HCT116 (cell line): ENCODE measurements around the gene PLPPR3. TPM values are rescaled to one million over a fixed set of nuclear protein-coding genes. Genes with fewer than 3 reads are reported as not detected.

ENCODE experiments used
- ATAC-seq: fragments of 200-7000 bp; cut with Tn5 transposase; 2 replicates; pipeline ENCODE4 v1.9.1; 2020; ENCODE audit warnings: mild to moderate bottlenecking, moderate library complexity
- BruUV-seq: library from RNA; stranded (reverse); fragments of 400-500 nt; replicated peaks from 2 replicates; lab custom pipeline; 2021; lab: Mats Ljungman, UMichigan
- CTCF ChIA-PET: fragments of 300-600 bp; sonication (Branson Sonifier 250); formaldehyde crosslinking; loops from one replicate; lab custom pipeline; 2021; ENCODE audit warnings: antibody characterized with exemption; lab: Charles Lee
- POLR2A ChIA-PET: fragments of 300-600, 350-600 bp; sonication (Branson Sonifier 250); formaldehyde crosslinking; loops from one replicate; lab custom pipeline; 2021; ENCODE audit warnings: antibody characterized with exemption; lab: Charles Lee
- RAD21 ChIA-PET, 2 experiments: fragments of 300-600 bp; sonication (Branson Sonifier 250); formaldehyde crosslinking; loops; one replicate each; lab custom pipeline; 2023; ENCODE audit warnings: low total read pairs in 2 of 2; ENCODE audit not compliant: uncharacterized antibody in 2 of 2, unreplicated experiment in 2 of 2, low non-redundant PET in 1 of 2; lab: Charles Lee
- DNase-seq: peaks from one replicate; pipeline ENCODE4 v3.0.0-alpha.2; 2010; ENCODE audit warnings: low read depth, low spot score
- H2AFZ ChIP-seq: fragments of 200-600 bp; shearing (Covaris generic), sonication (generic); 2 replicates; pipeline ENCODE4 v1.6.1; 2017; ENCODE audit warnings: low read depth, mixed run types, mixed read lengths, antibody characterized with exemption, low read length; ENCODE audit not compliant: poor library complexity, severe bottlenecking
- H3K27ac ChIP-seq: 2 replicates; pipeline ENCODE4 v1.5.1; 2012; ENCODE audit warnings: low read depth, low read length
- H3K27me3 ChIP-seq: fragments of 200-600 bp; sonication (generic); 2 replicates; pipeline ENCODE4 v1.6.1; 2016; ENCODE audit warnings: mixed run types, low read length, mixed read lengths; ENCODE audit not compliant: insufficient read depth
- H3K36me3 ChIP-seq, 2 experiments: fragments of 200-500 bp in 1 of 2; fragments of 200-600 bp in 1 of 2; sonication (Bioruptor generic) in 1 of 2; sonication (generic) in 1 of 2; 2 replicates each; pipeline versions ENCODE4 v1.5.1 to v1.6.1; 2014 to 2016; ENCODE audit warnings: low read length in 2 of 2, inconsistent platforms in 1 of 2, mixed read lengths in 1 of 2, mixed run types in 1 of 2; ENCODE audit not compliant: insufficient read depth in 2 of 2, control insufficient read depth in 1 of 2
- H3K4me1 ChIP-seq, 2 experiments: fragments of 200-600 bp in 1 of 2; sonication (generic) in 1 of 2; 2 replicates each; pipeline versions ENCODE4 v1.5.1 to v1.6.1; 2012 to 2017; ENCODE audit warnings: low read length in 2 of 2, inconsistent platforms in 1 of 2, mild to moderate bottlenecking in 1 of 2, mixed read lengths in 1 of 2, mixed run types in 1 of 2, moderate library complexity in 1 of 2; ENCODE audit not compliant: insufficient read depth in 2 of 2, control insufficient read depth in 1 of 2
- H3K4me2 ChIP-seq: fragments of 200-600 bp; sonication (generic); 2 replicates; pipeline ENCODE4 v1.6.1; 2017; ENCODE audit warnings: mixed run types, low read length, mixed read lengths
- H3K4me3 ChIP-seq, 2 experiments: fragments of 200-600 bp in 1 of 2; sonication (generic) in 1 of 2; replicated peaks in 1 of 2; 2 replicates each; pipeline ENCODE4 v1.5.1; 2011 to 2016; ENCODE audit warnings: low read length in 2 of 2, control low read depth in 1 of 2, low read depth in 1 of 2, mild to moderate bottlenecking in 1 of 2, mixed read lengths in 1 of 2, mixed run types in 1 of 2
- H3K79me2 ChIP-seq: fragments of 200-600 bp; sonication (generic); 2 replicates; pipeline ENCODE4 v1.6.1; 2017; ENCODE audit warnings: mild to moderate bottlenecking, mixed run types, low read length, moderate library complexity, mixed read lengths; ENCODE audit not compliant: insufficient read depth
- H3K9ac ChIP-seq: fragments of 200-600 bp; sonication (generic); 2 replicates; pipeline ENCODE4 v1.6.1; 2016; ENCODE audit warnings: low read length, mixed read lengths
- H3K9me2 ChIP-seq: fragments of 200-600 bp; sonication (generic), shearing (Covaris generic); 2 replicates; pipeline ENCODE4 v1.6.1; 2017; ENCODE audit warnings: mixed run types, mild to moderate bottlenecking, moderate library complexity; ENCODE audit not compliant: insufficient read depth
- H3K9me3 ChIP-seq, 2 experiments: fragments of 200-500 bp in 1 of 2; fragments of 200-600 bp in 1 of 2; sonication (Bioruptor generic) in 1 of 2; sonication (generic) in 1 of 2; 2 replicates each; pipeline ENCODE4 v1.6.1; 2014 to 2017; ENCODE audit warnings: low read length in 2 of 2, mixed read lengths in 2 of 2, inconsistent platforms in 1 of 2, low read depth in 1 of 2, mild to moderate bottlenecking in 1 of 2, mixed run types in 1 of 2, moderate library complexity in 1 of 2; ENCODE audit not compliant: control insufficient read depth in 1 of 2, insufficient read depth in 1 of 2
- H4K20me1 ChIP-seq: fragments of 200-600 bp; sonication (generic), shearing (Covaris generic); 2 replicates; pipeline ENCODE4 v1.6.1; 2017; ENCODE audit warnings: mixed run types, mild to moderate bottlenecking, moderate library complexity; ENCODE audit not compliant: insufficient read depth
- CBX3 ChIP-seq: IDR thresholded peaks from 2 replicates; pipeline ENCODE4 v1.6.1; 2012; ENCODE audit warnings: low read depth
- CEBPB ChIP-seq: IDR thresholded peaks from 2 replicates; pipeline ENCODE4 v1.6.1; 2012; ENCODE audit warnings: low read depth
- CTCF ChIP-seq, 3 experiments: fragments of 200-600 bp in 1 of 3; sonication (generic) in 1 of 3; IDR thresholded peaks in 2 of 3; conservative IDR thresholded peaks in 1 of 3; 2 replicates each; pipeline ENCODE4 v1.5.1; 2012 to 2017; ENCODE audit warnings: low read depth in 2 of 3, low read length in 2 of 3, antibody characterized with exemption in 1 of 3, borderline replicate concordance in 1 of 3, control low read depth in 1 of 3, mild to moderate bottlenecking in 1 of 3, mixed read lengths in 1 of 3, mixed run types in 1 of 3, moderate library complexity in 1 of 3; ENCODE audit not compliant: insufficient read depth in 1 of 3
- EGR1 ChIP-seq: IDR thresholded peaks from 2 replicates; pipeline ENCODE4 v1.6.1; 2012; ENCODE audit warnings: low read depth
- ELF1 ChIP-seq: IDR thresholded peaks from 2 replicates; pipeline ENCODE4 v1.6.1; 2012; ENCODE audit warnings: low read depth, borderline replicate concordance
- EZH2 ChIP-seq: fragments of 200-600 bp; sonication (generic); IDR thresholded peaks from 2 replicates; pipeline ENCODE4 v1.6.1; 2017; ENCODE audit warnings: antibody characterized with exemption, mixed run types
- EZH2phosphoT487 ChIP-seq: fragments of 200-600 bp; IDR thresholded peaks from 2 replicates; pipeline ENCODE4 v1.6.1; 2018; ENCODE audit warnings: antibody characterized with exemption, borderline replicate concordance
- POLR2A ChIP-seq: IDR thresholded peaks from 2 replicates; pipeline ENCODE4 v1.7.0; 2011; ENCODE audit warnings: borderline replicate concordance; ENCODE audit not compliant: insufficient read depth, insufficient read length; ENCODE audit errors: extremely low read depth
- POLR2AphosphoS5 ChIP-seq: IDR thresholded peaks from 2 replicates; pipeline ENCODE4 v1.6.1; 2011; ENCODE audit warnings: mild to moderate bottlenecking, low read depth, low read length, moderate library complexity
- SIN3A ChIP-seq: IDR thresholded peaks from 2 replicates; pipeline ENCODE4 v1.6.1; 2012; ENCODE audit warnings: low read depth
- SRF ChIP-seq: IDR thresholded peaks from 2 replicates; pipeline ENCODE4 v1.6.1; 2012; ENCODE audit warnings: low read depth
- YY1 ChIP-seq: IDR thresholded peaks from 2 replicates; pipeline ENCODE4 v1.6.1; 2011; ENCODE audit warnings: low read length, low read depth, moderate library complexity, mild to moderate bottlenecking; ENCODE audit not compliant: insufficient replicate concordance; ENCODE audit errors: extremely low read depth
- ZBTB33 ChIP-seq: IDR thresholded peaks from 2 replicates; pipeline ENCODE4 v1.6.1; 2011; ENCODE audit warnings: mild to moderate bottlenecking, low read length, moderate library complexity; ENCODE audit not compliant: insufficient replicate concordance; ENCODE audit errors: extremely low read depth
- ZFX ChIP-seq: fragments of 450-650 bp; IDR thresholded peaks from 2 replicates; pipeline ENCODE4 v1.6.1; 2017
- ZNF274 ChIP-seq: fragments of 200-500 bp; sonication (Bioruptor generic); IDR thresholded peaks from 2 replicates; pipeline ENCODE4 v1.6.1; 2014; ENCODE audit warnings: mild to moderate bottlenecking, low read depth, low read length, inconsistent platforms
- intact Hi-C: fragments of 100-400 bp; cut with micrococcal nuclease; formaldehyde crosslinking; loops from 2 replicates; pipeline ENCODE4 v1.10.0; 2022
- total RNA-seq: library from RNA; stranded (reverse); gene quantifications from one replicate; pipeline ENCODE4 v1.2.1, GENCODE V29; 2021; ENCODE audit not compliant: unreplicated experiment
- TF ChIP-seq, protein P1 (sequence below): IDR thresholded peaks from 2 replicates; pipeline ENCODE4 v1.6.1; 2012
- TF ChIP-seq, protein P2 (sequence below): IDR thresholded peaks from 2 replicates; pipeline ENCODE4 v1.6.1; 2012

Gene PLPPR3
- total RNA-seq, 1 experiment from 2014 or later: 0.27 TPM

DNA sequence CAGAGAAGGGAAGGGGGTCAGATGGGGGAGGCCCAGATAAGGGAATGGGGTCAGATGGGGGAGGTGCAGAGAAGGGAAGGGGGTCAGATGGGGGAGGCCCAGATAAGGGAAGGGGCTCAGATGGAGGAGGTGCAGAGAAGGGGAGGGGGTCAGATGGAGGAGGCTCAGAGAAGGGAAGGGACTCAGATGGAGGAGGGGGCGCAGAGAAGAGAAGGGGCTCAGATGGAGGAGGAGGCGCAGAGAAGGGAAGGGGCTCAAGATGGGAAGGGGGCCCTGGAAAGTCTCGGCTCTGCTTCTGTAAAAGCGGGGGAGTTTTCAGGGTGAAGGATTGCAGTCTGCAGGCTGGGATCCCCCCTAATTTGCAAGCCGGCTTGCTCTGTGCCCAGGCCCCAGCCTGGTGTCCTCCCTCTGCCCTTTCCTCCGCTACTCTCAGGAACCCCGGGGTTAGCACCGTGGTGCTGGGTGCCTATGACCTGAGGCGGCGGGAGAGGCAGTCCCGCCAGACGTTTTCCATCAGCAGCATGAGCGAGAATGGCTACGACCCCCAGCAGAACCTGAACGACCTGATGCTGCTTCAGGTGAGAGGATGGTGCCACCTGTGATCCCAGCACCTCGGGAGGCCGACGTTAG, 7.5 kb upstream of the PLPPR3 start:
- H3K36me3 ChIP-seq: no peaks in the 10 kb centered on the region
- RAD21 ChIA-PET: no interaction called here
- no peak overlapping the region for H3K27ac ChIP-seq
- no TSS peak for BruUV-seq
- intact Hi-C loops: no loop called here
- H3K9me3 ChIP-seq: no peaks in the 10 kb centered on the region
- DNase-seq: no peak
- ATAC-seq: no peak
- no peaks in the 10 kb centered on the region for H3K79me2 ChIP-seq
- H3K4me1 ChIP-seq: peaks cover 0 to 4% of the 10 kb centered on the region in 2 experiments; a peak in 3 of 4 replicates
- TF ChIP-seq CBX3 (no peak), ELF1 (no peak), ZFX (no peak), SRF (no peak), YY1 (no peak), POLR2AphosphoS5 (no peak), EZH2 (no peak), ZBTB33 (no peak), ZNF274 (no peak), EZH2phosphoT487 (no peak), CEBPB (no peak), CTCF (IDR thresholded peaks at IDR 0.05 in 2 of 3, conservative IDR thresholded peaks at IDR 0.05 in 1 of 3; ENCODE audit: borderline replicate concordance in 1 of 3, insufficient read depth in 1 of 3, low read depth in 2 of 3, low read length in 2 of 3) (no peak), POLR2A (no peak), SIN3A (no peak), EGR1 (no peak)
- TF ChIP-seq, protein P1, sequence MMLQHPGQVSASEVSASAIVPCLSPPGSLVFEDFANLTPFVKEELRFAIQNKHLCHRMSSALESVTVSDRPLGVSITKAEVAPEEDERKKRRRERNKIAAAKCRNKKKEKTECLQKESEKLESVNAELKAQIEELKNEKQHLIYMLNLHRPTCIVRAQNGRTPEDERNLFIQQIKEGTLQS: no peak
- TF ChIP-seq, protein P2, sequence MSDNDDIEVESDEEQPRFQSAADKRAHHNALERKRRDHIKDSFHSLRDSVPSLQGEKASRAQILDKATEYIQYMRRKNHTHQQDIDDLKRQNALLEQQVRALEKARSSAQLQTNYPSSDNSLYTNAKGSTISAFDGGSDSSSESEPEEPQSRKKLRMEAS: no peak
- TF ChIP-seq, all 23 proteins: peak for 0
- H2AFZ ChIP-seq: no peak overlapping the region
- no peak overlapping the region for H3K4me2 ChIP-seq
- POLR2A ChIA-PET: no interaction called here
- H3K9me2 ChIP-seq: no peaks in the 10 kb centered on the region
- no peaks in the 10 kb centered on the region for H3K27me3 ChIP-seq
- no peak overlapping the region for H3K4me3 ChIP-seq
- no peaks in the 10 kb centered on the region for H4K20me1 ChIP-seq
- CTCF ChIA-PET: no interaction called here
- H3K9ac ChIP-seq: no peak overlapping the region
